Nephron progenitor cell (in vitro differentiated cells): ENCODE measurements around the gene SLIRP.
A peak's percentile ranks its signal among the peaks of the same experiment; 100 is the strongest.

Source experiments
- DNase-seq: peaks from one replicate; pipeline ENCODE4 v3.0.0; 2021
- H3K27ac Mint-ChIP-seq: 2 replicates; pipeline ENCODE4 v1.8.0; 2021; ENCODE audit warnings: mild to moderate bottlenecking, moderate library complexity, mixed read lengths
- H3K27me3 Mint-ChIP-seq: 2 replicates; pipeline ENCODE4 v1.8.0; 2021; ENCODE audit warnings: mild to moderate bottlenecking, low read depth, mixed read lengths; ENCODE audit not compliant: poor library complexity
- H3K36me3 Mint-ChIP-seq: 2 replicates; pipeline ENCODE4 v1.8.0; 2021; ENCODE audit warnings: low read depth, mixed read lengths
- H3K4me1 Mint-ChIP-seq: 2 replicates; pipeline ENCODE4 v1.8.0; 2021; ENCODE audit warnings: mixed read lengths
- H3K4me3 Mint-ChIP-seq: 2 replicates; pipeline ENCODE4 v1.8.0; 2021; ENCODE audit warnings: mild to moderate bottlenecking, moderate library complexity, mixed read lengths
- H3K9me3 Mint-ChIP-seq: 2 replicates; pipeline ENCODE4 v1.8.0; 2021; ENCODE audit warnings: mild to moderate bottlenecking, moderate library complexity, mixed read lengths
- CTCF ChIP-seq: fragments of 200-600 bp; sonication (generic); IDR thresholded peaks from 2 replicates; pipeline ENCODE4 v1.5.0; 2021; ENCODE audit warnings: antibody characterized with exemption

SLIRP gene

GRCh38 chr14:77708749-77709148 is 846 bp downstream of the SLIRP start:
- H3K27ac Mint-ChIP-seq = peak overlapping the region; percentile 94
- peak overlapping the region; percentile 99 for H3K4me3 Mint-ChIP-seq
- TF ChIP-seq CTCF = no peak
- DNase-seq = no peak
- no peaks in the 10 kb centered on the region for H3K27me3 Mint-ChIP-seq
- H3K9me3 Mint-ChIP-seq = no peaks in the 10 kb centered on the region
- peaks cover 36% of the 10 kb centered on the region for H3K4me1 Mint-ChIP-seq
- H3K36me3 Mint-ChIP-seq = peaks cover 16% of the 10 kb centered on the region

- peaks cover 36% of the 10 kb centered on the region for H3K4me1 Mint-ChIP-seq
- no peak for DNase-seq
- H3K27ac Mint-ChIP-seq = no peak overlapping the region
- no peaks in the 10 kb centered on the region for H3K9me3 Mint-ChIP-seq
- peaks cover 17% of the 10 kb centered on the region for H3K36me3 Mint-ChIP-seq
- TF ChIP-seq CTCF = no peak
- peak overlapping the region; percentile 99 for H3K4me3 Mint-ChIP-seq
- no peaks in the 10 kb centered on the region for H3K27me3 Mint-ChIP-seq
Measured at GRCh38 chr14:77709412-77709811, 1.5 kb downstream of the SLIRP start.

GRCh38 chr14:77710364-77710763 is 2.5 kb downstream of the SLIRP start:
- no peak for TF ChIP-seq CTCF
- no peaks in the 10 kb centered on the region for H3K27me3 Mint-ChIP-seq
- H3K4me1 Mint-ChIP-seq = peaks cover 36% of the 10 kb centered on the region
- no peak for DNase-seq
- H3K9me3 Mint-ChIP-seq = no peaks in the 10 kb centered on the region
- H3K27ac Mint-ChIP-seq = no peak overlapping the region
- peaks cover 26% of the 10 kb centered on the region for H3K36me3 Mint-ChIP-seq
- H3K4me3 Mint-ChIP-seq = peak overlapping the region; percentile 99

GRCh38 chr14:77714926-77715325 is 7.0 kb downstream of the SLIRP start:
- Mint-ChIP-seq H3K4me1 (peaks cover 7% of the 10 kb centered on the region), H3K36me3 (peaks cover 60% of the 10 kb centered on the region), H3K9me3 (no peaks in the 10 kb centered on the region), H3K27ac (peak overlapping the region; percentile 65), H3K4me3 (no peak overlapping the region), H3K27me3 (no peaks in the 10 kb centered on the region)
- no peak for TF ChIP-seq CTCF
- no peak for DNase-seq

GRCh38 chr14:77717608-77718305 is 9.9 kb downstream of the SLIRP start:
- Mint-ChIP-seq H3K27ac (peak overlapping the region; percentile 17), H3K4me3 (no peak overlapping the region), H3K27me3 (no peaks in the 10 kb centered on the region), H3K36me3 (peaks cover 78% of the 10 kb centered on the region), H3K4me1 (no peaks in the 10 kb centered on the region), H3K9me3 (no peaks in the 10 kb centered on the region)
- TF ChIP-seq CTCF = no peak
- no peak for DNase-seq

GRCh38 chr14:77721437-77721836 is 13.5 kb downstream of the SLIRP start:
- DNase-seq = no peak
- Mint-ChIP-seq H3K4me1 (no peaks in the 10 kb centered on the region), H3K27me3 (no peaks in the 10 kb centered on the region), H3K36me3 (peaks cover 90% of the 10 kb centered on the region), H3K4me3 (no peak overlapping the region), H3K27ac (no peak overlapping the region), H3K9me3 (no peaks in the 10 kb centered on the region)
- no peak for TF ChIP-seq CTCF
